NCI-H1694 treated with DMSO at 0.1 percent for 48 hours (cell line): ENCODE data around the gene CTXN1.
"Not testable (repeated sequence)": the region's sequence is repeated elsewhere in the genome, so short reads cannot be mapped to it uniquely, and the experiment has no call there.

Experiments
- DNase-seq: peaks from one replicate; lab custom pipeline; 2025; lab: John Stamatoyannopoulos, UW

CTXN1 gene

DNA sequence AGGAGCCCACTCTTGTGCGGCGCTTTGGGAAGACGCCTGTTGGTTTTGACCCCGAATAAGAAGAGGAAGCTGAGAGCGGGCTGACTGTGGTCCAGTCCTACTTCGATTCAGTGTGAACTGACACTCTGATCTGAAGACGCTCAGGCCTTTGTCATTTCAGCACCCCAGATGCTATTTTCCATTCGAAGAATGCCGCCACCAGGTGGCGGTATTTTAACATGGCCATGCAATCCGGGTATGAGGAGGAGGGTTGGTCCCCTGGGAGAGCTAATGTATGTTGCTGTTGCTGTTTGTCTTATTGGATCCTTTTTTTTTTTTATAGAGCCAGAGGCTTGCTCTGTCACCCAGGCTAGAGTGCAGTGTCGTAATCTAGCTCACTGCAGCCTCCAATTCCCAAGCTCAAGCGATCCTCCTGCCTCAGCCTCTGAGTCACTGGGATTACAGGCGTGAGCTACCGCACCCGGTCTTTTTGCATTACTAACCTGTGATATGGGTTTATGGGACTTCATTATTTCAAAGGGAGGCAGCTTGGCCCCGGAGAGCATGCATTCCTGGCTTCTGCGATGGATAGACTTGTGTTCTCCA lies 18.3 kb upstream of the CTXN1 start:
- DNase-seq: peak; percentile 82

DNA sequence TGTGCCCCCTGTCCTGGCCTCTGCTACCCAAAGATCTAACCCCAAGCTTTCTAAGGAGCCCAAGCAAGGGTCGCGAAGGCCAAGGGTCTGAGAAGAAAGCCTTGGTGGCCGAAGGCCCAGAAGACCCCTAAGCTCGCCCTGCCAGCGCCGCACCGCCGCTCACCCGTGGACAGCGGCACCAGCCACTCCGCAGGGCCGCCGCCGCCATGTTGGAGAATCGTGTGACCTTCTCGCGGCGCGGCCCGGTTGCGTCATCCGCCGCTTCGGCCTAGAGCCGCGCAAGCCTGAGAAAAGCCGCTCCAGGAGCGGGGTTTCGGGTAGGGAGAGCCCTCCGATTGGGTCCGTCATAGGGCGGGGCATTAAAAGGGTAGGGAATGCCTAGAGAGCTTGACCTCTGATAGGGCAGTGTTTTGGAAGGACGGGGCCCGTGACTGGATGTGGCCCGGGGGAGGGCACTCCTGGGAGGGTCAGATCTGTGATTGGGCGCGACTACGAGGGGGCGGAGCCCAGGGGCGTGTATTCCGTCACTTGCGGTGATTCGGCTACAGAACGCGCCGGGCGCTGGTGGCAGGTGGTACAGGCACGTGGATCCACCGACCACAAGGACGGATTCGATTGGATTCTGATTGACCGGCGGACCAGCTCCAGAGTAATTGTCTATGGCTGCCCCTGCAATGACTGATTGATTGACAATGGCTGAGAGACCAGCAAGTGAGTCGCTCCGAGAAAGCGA lies 17.7 kb upstream of the CTXN1 start, which contains the start of gene TIMM44:
Gene TIMM44, minus strand, starts transcription at position 223 of the 733 bp plus-strand sequence. Its CDS starts 15 bp downstream, at position 208.
- peak; percentile 97 for DNase-seq

DNA sequence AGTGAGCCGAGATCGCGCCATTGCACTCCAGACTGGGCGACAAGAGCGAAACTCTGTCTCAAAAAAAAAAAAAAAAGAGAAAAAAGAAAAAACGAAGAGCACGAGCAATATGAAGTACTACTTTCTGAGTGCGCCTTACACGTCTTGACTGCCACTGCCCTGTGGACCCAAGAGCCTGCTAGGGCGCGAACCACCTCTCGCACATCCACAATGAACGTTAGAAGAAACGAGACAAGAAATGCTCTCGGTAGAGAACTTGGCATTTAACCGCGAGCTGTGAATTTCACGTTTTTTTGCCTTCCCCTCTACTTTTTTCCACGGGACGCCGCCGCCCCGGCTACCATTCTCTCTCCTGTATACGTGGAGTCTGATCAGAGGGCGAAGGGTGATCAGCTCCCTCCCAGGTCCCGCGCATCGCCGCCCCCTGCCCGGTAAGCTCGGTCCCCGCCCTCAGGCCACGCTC lies 17.1 kb upstream of the CTXN1 start:
- no peak for DNase-seq

DNA sequence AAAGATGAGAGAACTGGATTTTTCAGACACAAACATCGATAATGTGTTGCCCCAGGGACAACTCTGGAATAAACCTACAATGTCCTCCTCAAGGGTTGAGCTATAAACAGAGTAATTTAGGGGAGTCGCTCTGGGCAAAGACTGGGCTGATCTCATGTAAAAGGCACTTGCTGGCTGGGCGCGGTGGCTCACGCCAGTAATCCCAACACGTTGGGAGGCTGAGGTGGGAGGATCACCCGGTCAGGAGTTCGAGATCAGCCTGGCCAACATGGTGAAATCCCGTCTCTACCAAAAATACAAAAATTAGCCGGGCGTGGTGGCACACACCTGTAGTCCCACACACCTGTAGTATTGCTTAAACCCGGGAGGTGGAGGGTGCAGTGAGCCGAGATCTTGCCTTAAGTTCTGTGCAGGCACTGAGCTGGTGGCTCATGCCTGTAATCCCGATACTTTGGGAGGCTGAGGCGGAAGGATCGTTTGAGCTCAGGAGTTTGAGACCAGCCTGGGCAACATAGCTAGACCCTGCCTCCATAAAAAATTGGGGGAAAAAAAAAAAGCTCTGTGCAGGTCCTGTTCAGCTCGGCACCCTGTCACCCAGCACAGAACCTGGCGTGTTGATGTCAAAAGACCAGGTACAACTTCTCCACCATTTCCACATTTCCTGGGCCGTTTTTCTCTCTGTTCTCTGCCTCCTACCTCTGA lies 16.1 kb upstream of the CTXN1 start:
- DNase-seq: no peak

DNA sequence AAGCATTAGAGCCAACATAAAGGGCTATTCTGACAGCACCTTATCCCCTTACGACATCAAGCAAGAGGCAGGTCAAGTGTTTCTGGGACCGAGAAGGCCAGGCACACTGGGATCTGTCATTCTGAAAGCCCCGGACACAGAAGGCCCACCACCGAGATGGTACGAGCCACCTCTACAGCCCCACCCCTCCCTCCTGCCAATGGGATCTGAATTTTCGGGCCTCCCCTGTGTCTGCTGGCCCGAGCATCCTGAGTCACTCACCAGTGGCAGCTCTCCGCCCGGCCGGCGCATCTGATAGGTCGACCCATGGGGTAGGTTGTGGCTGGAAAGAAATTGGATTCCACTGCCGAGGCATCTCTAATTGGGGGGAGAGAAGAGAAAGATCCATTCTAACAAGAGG lies 14.9 kb upstream of the CTXN1 start:
- DNase-seq: no peak

DNA sequence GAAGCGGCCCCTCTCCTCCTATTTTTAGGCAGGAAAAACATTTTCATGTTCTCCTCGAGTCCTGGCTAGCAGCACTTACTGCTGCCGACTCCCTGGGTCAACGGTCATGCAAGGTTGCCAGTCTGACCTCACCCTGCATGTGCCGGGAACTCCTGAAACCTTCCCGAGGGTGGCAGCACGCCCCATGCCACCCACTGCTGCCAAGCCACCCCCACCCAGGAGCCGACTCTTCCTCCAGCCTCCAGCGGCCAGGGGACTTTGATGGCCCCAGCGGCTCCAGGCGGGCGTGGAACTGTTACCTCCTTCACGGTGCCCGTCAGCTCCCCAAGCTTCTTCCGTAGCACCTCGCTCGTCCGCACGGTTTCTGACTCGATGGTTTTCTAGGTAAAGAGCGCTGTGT lies 8.8 kb upstream of the CTXN1 start:
- no peak for DNase-seq

DNA sequence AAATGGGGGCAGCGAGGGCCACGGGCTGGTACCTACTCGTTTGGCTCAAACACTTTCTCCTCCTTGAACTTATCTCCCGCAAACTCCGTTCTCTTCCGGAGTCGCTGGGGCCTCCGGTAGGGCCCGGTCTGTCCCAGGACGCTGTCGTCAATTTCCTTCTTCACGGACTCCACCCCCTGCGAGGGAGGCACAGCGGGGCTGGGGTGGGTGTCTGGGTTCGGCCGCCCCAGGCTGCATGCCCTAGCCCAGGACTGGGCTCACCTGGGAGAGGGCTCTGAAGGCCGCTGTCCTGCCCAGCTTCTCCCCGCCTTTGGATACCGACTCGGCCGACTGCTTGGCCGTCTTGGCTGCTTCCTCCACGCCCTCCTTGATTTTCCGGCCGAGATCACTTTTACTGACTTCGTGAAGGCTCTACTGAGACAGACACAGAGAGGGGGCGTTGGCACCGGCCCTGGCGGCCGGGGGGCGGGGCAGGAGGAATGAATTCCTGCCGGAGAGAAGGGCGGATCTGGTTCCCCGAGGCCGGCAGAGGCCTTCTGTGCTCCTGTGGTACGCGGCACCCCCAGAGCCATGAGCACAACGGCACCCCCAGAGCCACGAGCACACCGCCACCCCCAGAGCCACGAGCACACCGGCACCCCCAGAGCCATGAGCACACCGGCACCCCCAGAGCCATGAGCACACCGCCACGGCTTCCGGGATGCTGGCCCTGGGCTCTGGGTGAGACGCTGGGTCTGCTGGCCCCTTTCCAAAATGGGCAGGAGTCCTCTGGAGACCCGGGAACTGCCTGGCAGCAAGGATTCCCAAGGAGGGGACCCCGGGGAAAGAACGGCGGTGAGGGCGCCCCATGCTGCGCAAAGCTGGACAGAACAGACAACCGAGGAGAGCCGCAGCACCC lies 8.1 kb upstream of the CTXN1 start:
- DNase-seq: no peak

DNA sequence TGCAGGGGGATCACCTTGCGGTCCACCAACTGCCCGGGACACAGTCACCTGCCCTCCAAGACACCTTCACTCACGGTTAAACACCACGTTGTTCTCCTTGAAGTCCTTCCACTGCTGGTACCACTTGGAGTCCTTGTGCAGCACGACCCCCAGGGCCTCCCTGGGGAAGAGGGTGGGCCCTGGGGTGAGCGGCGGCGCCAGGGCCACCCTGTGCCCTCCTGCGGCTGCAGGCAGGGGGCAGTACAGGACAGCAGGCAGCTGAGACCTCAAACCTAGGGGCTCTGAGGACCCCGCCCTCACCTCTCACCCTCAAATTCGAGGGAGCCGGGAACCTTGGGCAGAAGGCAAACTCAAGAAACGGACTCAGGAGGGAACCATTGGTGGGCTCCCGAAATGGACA lies 7.5 kb upstream of the CTXN1 start:
- no peak for DNase-seq

DNA sequence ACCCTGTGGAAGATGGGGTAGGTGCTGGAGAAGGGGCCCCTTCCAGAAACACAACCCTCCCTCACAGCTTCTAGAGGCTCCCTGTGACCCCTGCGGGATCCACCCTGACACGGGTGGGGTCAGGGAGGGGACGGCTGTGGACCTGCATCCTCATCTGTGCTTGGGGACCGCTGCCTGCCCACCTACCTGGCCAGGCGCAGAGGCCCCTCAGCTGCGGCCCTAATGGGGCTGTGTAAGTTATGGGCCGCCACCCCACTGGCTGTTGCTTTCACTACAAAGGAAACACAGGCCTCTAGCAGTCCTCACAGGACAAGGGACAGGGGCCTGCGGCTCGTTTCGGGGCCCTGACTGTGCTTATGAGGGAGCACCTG lies 7.0 kb upstream of the CTXN1 start:
- DNase-seq: no peak

DNA sequence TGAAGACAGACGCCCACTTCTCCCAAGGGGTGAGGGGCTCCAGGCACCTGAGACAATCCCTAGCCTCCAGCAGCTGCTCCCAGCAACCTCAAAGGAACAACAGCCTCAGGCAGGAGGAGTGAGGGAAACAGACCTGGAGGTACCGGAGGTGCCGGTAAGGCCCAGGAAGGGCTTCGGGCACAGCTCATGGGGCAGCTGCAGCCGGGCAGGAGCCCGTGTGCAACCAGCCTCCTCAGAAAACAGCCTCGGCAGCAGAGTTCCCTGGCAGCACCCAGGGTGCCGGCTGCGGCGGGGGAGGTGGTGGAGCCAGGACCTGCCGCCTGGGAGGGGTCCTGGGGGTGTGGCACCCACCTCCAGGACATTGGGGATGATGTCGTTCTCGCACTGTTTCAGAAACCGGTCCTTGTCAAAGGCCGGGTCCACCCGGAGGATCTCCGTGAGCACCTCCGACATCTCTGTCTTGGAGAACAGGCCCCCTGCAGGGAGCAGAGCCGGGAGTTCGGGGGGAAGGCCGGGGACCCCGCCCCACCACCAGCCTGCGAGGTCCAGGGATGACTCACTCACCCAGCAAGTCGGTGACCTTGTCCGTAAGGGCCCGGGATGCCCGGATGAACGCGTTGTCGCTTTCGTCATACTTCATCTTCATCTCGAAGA lies 6.5 kb upstream of the CTXN1 start:
- no peak for DNase-seq

DNA sequence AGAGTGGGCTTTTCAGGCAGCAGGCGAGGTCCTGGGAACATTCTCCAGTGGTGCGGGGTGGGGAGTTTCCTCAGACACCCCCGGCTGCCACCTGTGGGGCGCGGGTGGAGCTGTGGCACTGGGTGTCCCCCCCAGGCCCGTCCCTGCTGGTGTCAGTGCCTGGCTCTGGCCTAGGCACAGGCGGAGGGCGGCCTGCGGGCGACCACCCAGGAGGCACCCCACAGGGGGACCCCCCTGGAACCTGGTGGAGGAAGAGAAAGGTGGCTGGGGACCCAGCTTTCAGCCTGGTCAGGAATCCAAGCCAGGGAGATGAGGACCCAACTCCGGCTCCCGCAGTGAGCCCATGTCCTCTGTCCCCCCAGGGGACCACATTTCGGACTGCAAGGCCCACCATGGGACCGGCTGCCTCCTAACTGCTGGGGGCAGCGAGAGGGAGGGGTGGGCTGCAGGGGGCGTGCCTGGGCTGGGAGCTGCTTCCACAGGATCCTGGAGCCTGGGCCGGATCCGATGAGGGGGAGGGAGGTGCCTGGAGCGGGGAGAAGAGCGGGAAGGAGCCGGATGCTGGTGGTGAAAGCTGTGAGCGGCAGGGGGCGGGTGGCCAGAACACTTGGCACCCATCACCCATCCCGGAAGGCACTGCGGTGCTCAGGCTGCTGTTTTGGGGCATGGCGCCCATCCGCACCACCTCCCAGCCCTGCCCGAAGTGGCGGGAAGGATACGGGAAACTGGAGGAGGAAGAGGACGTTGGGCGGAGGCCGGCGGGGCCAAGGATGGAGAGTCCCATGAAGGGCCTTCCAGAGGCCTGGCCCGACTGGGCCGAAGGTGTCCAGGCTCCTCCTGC lies 5.5 kb upstream of the CTXN1 start:
- no peak for DNase-seq

DNA sequence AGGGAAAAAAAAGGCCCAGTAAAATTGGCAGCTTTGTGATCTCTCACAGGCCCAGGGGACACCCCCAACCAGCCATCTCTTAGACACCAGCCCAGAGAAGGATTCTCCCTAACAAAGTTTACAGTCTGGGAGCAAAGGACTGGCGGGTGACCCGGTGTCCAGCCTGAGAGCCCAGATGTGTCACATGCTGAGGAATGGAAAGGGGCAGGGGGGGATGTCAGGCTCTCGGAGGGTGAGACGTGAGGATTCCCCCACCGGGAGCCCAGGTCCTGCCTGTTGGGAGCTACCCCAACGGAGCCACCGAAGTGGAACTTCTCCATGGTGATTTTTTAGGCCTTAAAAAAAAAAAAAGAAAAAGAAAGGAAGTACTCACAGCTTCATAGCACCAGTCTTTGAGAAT lies 4.8 kb upstream of the CTXN1 start:
- no peak for DNase-seq

DNA sequence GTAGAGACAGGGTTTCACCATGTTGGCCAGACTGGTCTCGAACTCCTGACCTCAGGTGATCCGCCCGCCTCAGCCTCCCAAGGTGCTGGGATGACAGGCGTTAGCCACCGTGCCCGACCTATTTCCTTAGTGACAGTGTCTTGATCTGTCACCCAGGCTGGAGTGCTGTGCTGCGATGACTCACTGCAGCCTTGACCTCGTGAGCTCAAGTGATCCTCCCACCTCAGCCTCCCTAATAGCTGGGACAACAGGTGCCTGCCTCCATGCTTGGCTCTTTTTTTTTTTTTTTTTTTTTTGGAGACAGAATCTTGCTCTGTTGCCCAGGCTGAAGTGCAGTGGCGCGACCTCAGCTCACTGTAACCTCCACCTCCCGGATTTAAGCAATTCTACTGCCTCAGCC lies 4.1 kb upstream of the CTXN1 start:
- not testable (repeated sequence) for DNase-seq

DNA sequence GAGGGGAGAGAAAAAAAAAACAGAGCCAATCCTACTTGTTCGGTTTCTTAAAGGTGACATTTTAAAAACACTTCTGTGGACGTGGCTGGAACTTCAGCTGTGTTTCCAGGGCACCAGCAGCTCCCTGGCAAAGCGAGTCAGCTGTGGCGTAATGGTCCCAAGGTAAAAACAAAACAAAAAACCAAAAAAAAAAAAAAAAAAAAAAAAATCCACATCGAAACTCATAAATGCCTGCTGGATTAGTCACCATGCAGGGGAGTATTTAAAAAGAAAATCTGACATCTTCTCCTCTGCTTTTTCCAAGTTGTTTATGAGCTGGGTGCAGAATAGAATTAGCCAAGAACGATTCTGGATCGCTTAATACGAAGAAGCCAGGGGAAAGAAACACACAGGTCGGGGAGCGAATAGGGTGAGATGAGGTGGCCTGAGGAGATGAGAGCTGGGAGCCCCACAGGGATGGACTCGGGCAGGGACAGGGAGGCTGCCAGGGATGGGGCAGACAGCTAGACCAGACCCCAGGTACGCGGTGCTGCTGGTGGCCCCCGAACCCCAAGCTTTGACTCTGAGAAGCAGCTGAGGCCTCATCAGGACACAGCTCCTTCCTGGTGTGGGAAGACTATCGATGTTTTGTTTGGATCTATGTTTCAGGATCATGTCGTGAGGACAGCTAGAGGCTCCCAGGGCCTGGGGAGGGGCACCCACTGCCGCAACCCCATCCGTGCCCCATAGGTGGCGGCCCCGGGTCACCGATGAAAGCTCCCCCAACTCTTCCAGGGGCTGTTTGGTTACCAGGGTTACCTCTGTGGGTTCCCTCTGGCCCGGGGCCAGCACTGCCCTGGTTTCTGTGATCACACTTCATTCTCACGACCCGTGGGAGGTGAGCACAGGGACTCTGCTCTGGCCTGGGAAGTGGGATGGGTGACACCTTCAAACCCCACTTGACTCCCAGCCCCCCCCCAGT lies 3.1 kb upstream of the CTXN1 start:
- peak; percentile 14 for DNase-seq

DNA sequence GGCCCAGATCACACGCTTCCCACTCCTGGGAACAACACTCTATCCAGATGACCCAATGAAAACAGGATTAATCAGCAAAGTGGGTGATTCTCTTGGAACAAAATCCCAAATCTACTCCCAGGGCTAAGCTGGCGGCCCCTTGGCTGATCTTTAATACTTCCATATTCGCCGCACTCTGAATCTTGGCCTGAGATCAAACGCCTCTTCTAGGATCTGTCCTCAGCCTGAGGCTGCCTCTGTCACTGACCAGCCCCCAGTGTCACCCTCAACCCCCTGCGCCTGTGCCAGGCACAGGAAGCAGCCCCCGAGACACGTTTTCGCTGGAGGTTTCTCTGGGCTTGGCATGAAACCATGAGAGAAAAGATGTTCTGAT lies 2.4 kb upstream of the CTXN1 start:
- no peak for DNase-seq

DNA sequence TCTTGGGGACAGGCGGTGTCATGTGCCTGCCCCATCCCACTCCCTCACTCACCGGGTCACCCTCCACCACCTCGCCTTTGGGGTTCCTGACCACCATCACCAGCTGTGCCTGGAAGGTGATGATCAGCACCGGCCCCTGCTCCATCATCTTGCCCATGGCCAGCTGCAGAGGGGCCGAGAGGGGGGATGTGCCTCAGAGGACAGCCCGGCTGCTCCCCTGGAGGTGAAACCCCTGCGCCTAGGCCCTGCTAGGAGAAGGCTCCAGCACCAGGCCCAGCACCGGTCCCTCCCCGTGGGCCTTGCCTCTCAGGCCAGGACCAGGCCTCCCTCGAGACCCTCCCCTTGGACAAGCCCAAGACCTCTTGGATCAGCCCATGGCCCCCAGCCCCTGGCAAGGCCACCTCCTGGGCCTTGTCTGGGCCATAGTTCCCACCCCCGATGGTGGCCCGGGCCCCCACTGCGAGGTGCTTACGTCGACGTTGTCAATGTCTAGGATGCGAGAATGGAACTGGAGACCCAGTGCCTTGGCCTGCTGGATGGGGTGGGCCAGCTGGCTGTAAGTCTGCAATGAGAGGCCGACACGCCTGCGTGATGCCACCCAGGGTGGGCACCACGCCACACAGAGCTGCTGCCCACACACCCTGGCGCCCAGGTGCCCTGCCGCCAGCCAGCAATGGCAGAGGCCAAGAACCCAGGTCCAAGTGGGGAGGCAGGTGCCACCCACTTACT lies 1.8 kb upstream of the CTXN1 start:
- DNase-seq: no peak

DNA sequence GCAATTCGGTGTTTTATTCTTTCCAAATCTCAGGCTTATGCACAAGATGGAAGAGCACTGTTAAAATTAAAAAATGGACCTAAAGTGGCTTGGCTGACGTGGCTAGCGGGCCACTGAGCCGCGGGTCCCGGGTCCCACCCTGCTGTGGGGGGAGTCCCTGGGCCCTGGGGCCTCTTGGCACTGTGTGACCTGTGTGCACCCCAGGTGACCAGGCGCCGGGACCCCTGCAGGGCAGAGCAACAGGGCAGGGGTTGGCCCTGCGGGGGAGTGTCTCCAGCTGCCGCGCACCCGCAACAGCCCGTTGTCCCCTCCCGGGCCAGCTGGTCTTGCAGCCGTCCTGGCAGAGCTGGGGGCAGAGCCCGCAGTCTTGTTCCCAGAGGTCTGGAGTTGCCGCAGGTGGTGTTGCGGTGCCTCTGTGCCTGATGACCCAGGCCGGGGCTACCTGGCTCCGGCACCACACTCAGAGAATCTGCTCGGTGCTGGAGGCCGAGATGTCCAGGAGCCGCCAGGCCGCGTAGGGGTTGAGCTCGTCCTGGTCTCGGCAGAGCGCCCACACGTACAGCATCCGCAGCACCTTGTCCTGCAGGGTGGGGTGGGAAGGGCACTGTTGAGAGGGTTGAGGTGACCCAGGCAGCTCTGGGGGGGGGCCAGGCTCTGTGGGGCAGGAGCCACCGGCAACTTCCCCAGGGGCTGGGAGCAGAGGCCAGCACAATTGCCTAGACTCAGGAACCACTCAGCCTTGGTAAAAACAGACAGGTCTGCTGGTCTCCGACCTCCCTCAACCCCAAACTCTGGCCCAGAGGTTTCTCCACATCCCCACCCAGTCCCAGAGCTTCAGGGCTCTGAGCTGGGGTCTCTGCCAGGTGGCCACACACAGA lies 1.0 kb upstream of the CTXN1 start:
- no peak for DNase-seq
